MV-4-11 (cell line): Measurements from ENCODE around the gene FGD6.
"Not testable (repeated sequence)": the region's sequence is repeated elsewhere in the genome, so short reads cannot be mapped to it uniquely, and the experiment has no call there.

ENCODE experiments used
- DNase-seq: peaks from one replicate; lab custom pipeline; 2025; lab: John Stamatoyannopoulos, UW

The FGD6 gene

DNA sequence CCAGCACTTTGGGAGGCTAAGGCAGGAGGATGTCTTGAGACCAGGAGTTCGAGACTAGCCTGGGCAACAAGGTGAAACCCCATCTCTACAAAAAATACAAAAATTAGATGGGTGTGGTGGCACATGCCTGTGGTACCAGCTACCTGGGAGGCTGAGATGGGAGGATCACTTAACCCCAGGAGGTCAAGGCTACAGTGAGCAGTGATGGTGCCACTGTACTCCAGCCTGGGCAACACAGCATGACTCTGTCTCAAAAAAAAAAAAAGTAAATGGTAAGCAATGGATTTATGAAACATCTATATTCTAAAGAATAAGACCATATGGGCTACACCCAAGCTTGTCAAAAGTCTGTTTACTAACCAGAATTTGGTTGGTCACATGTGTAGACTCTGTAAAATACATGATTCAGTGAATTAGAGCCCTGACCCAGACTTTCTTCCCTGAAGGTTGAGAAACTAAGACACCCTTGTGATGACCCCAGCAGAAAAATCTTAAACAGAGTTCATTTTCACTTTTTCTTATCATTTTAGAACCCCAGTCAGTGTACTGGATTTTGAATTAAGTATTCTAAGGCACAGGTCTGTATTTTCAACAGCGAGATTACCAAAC lies 12.1 kb downstream of the FGD6 start:
- no peak for DNase-seq

DNA sequence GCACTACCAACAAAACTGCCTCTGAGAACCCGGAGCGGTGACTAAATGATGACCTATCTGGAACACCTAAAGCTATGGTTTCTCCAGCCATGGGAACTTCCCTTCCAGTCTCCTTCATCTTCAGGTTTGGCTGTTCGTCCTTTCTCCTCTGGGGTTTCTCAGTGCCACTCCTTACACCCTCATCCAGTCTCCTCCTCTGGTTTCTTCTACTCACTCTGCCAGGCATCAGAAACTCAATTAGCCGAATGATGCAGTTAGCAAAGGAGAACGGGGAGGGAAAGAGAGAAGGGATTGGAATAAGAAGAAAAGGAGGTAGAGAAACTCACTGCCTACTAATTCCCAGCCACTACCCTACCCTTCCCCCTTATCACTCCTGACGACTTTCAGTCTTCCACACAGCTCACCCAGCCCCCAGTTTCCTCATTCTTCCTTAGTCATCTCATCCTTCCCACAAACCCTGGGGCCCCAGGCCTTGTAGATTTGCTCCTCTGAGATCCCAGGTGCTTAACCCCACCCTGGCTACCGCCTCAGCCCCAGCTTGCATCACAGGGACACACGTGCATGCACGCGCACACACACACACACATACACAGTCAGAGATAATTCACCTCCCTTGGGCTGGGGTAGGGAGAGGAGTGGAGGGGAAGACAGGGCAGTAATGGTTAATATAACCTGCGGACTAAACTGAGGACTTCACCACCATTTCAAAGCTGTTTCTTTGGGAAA lies 13.0 kb downstream of the FGD6 start:
- DNase-seq = peak; percentile 73

DNA sequence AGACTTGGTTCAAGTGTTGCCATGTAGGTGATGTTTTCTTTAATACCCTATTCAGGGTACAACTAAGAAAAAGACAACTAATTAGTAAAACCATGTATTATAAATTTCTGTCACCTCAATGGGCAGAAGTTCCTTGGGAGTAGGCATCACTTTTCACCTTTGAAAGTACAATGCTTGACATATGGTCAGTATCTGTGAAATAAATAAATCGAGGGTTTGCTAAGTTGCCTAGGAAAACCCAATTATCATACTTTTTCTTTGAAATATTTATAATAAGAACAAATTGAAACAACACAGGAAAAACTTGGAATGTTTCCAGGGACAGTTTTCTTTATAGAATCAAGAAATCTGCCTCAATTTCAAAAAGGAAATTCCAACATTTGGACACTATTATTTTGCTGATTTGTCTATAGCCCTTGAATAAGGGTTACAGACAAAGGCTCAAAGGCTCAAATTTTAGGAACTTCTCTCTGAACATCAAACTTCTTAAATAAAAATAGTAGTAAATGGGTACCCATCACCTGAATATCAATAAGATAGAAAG lies 13.7 kb downstream of the FGD6 start:
- no peak for DNase-seq

DNA sequence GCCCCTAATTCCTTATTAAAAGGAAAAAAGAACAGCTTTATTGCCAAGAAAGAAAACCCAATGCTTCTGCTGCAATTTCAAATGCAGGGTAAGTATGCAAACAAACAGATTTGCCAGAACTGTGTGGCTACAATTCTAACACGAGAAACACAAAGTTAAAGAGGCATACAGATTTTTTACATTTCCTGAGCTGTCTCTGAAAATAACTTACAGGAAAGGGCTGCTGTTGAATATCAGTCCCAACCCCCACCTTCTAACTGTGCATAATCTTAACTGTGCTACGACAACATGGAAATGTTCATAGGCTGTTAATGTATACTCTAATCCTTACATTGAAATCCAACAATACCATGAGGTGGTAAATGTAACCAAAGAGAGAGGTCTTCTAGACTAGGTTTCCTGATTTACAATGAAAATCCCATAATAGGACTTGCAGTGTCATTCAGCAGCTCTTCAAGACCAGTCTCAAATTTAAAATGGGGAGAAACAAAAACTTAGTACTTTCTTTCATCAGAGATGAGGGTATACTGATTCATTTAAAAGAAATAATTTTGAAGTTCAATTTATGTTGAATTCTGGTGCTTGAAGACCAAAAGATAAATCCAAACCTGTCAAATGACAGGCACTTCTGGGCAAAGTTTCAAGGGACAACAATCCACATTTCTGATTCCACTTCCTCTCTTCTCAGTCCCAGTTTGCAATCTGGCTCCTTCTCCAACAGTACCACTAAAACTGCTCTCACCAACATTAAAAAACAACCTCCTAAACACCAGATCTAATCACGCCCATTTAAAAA lies 14.4 kb downstream of the FGD6 start:
- DNase-seq = peak; percentile 12

GRCh38 chr12:95201056-95201670 lies 16.1 kb downstream of the FGD6 start:
- DNase-seq = no peak

- no peak for DNase-seq
These were observed 17.0 kb downstream of the FGD6 start for GRCh38 chr12:95200128-95200894.

- DNase-seq = no peak
These were observed 18.4 kb downstream of the FGD6 start for GRCh38 chr12:95198914-95199313.

DNA sequence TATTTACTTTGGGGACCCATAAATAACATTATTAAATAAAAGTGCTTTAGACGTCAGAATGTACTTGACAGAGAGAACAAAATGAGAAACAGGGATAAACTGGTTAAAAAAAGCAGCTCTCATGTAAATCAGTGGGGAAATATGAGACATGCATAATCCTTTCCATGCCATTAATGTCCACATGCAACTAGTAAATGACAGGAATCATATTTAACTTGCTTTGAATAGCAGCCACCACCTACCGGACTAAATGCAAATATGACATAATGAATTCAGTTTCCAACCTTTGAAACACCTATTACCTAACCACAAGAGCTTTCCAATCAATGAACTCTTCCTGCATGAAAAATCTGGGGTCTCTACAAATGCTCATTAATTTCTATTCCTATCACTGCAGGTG lies 19.6 kb downstream of the FGD6 start:
- no peak for DNase-seq

GRCh38 chr12:95196875-95197569 lies 20.2 kb downstream of the FGD6 start:
- not testable (repeated sequence) for DNase-seq

GRCh38 chr12:95195122-95195521 lies 22.1 kb downstream of the FGD6 start:
- DNase-seq = no peak

- DNase-seq = no peak
These were observed 24.1 kb downstream of the FGD6 start for GRCh38 chr12:95193139-95193538.

DNA sequence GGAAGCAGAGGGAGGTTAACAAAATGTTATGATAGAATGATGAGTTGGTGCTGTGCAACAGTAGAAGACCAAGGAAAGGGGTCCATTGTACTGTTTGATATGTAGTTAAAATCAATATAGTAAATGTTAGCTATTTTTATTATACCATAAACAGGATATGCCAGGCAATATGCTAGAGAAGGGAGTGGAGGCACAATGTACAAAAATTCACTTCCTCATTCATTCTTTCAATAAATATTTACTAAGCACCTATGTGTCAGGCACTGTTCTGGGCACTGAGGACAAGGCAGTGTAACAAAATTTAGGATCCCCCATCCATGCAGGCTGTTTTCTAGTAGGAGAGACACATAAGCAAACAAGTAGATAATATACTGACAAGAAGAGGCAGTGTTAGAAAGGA lies 25.0 kb downstream of the FGD6 start:
- DNase-seq = no peak

DNA sequence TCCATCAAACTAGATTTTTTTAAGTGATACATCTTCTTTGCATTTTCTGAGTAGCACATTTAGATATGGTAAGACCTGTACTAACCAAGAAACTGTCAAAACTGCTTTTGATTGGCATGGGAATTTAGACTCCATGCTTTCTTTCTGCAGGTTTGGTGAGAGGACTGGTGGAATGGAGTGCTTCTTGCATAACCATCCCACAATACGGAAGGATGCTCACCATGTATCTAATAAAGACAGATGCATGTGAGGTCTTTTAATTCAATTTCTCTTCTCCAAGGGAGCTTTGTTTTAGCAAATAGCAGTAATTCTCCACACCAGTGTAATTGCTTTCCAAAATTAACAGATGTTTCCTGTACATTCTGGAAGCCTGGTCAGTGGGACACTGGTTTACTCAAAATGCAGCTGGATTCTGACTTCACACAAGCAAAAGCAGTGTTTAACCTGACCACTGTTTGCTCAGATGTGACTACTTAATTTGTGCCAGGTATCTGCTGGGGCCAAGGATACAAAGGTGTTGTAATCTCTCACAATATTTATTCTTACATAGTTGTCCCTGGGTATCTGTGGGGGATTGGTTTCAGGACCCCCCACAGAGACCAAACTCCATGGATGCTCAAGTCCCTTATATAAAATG lies 26.1 kb downstream of the FGD6 start:
- no peak for DNase-seq

DNA sequence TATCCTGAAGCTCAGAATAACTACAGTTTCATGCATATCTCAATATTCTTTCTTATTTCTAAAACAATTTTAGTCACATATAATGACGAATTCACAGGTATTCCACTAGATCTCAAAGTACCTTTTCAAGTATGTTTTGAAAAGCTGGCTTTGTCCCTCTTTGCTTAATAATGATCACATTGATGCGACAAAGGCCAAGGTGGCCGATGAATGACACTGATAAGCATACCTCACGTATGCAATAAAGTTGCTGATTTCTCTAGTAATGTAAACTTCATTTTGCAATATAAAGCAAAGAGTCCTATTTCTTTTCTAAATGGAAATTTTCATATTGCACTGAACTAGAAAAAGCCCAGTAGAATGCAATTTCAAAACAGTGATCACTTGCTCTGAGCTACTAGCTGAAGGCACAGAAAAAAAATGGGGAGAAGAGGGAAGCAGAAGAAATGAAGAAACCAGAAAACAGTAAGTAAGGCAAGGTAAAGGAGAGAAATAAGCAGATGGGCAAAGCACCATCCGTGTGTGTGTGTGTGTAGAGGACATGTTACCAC lies 29.3 kb downstream of the FGD6 start:
- no peak for DNase-seq

DNA sequence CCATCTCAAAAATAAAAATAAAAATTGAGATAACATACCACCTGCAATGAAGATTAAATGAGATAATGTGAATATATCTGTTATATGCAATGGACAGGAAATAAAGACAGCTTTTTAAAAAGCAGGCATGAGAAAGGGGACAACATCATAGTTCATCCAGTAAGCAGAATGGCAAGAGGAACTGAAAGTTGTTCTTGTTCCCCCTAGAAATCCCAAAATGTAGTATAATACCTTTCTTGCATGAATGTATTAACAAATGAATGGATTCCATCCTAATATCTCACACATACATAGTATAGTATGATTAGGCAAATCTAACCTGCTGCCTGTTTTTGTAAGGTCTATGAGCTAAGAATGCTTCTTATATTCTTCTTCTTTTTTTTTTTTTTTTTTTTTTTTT lies 31.4 kb downstream of the FGD6 start:
- peak; percentile 40 for DNase-seq

- DNase-seq = peak; percentile 39
These were observed 32.2 kb downstream of the FGD6 start for GRCh38 chr12:95185072-95185471.

DNA sequence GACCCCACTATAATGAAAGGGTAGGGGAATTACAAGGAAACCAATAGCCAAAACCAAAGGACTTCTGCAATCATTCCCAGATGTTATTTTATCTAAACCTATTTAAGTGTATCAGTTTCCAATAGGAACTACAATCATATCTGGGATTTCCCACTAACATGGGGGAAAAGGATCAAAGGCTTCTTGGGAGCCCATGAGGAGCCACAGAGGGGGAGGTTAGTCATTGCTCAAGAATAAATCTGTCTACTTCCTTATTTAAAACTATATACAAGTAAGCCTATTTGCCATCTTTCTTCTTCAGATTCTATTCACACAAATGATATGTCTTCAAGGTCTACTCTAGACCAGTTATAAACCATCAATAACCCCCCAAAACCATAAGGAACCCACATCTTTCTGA lies 33.1 kb downstream of the FGD6 start:
- DNase-seq = peak; percentile 42

- DNase-seq = no peak
These were observed 34.3 kb downstream of the FGD6 start for GRCh38 chr12:95182868-95183415.

DNA sequence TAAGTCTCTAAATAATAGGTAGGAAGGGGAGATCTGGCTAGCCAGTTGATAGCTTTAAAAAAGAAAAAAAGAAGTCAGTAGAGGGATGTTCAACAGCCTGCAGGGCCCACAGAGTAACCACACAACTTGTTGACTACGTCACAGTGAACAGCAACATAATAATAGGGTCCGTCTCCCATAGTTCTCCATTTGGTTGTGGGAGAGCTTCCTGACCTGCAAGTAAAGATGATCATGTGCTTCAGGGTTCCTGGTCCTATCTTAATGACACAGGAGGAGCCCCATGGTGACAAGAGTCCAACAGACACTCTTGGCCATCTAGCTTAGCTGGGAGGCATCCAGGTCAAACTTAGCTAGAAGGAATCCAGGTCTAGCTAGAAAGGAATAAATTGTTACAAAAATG lies 36.2 kb downstream of the FGD6 start:
- no peak for DNase-seq

DNA sequence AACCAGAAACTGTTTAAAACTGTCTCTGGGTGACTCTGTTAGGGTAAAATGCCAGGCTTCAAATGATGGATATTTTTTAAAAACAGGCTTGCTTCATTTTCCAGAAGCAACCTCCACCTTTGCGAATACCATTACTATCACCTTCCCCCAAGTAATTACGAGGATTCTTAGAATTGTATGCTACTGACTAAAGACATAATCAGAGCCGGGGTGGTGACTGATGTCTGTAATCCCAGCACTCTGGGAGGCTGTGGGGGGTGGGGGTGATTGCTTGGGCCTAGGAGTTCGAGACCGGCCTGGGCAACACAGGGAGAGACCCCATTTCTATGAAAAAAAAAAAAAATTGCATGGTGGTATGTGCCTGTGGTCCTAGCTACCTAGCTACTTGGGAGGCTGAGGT lies 38.3 kb downstream of the FGD6 start:
- no peak for DNase-seq
